GM10847 (cell line): ENCODE data around the gene NOL12.

ENCODE experiments used
- POLR2A ChIP-seq: IDR thresholded peaks from 2 replicates; pipeline ENCODE4 v1.6.1; 2011; ENCODE audit not compliant: insufficient read length; ENCODE audit errors: extremely low read depth

The NOL12 gene

DNA sequence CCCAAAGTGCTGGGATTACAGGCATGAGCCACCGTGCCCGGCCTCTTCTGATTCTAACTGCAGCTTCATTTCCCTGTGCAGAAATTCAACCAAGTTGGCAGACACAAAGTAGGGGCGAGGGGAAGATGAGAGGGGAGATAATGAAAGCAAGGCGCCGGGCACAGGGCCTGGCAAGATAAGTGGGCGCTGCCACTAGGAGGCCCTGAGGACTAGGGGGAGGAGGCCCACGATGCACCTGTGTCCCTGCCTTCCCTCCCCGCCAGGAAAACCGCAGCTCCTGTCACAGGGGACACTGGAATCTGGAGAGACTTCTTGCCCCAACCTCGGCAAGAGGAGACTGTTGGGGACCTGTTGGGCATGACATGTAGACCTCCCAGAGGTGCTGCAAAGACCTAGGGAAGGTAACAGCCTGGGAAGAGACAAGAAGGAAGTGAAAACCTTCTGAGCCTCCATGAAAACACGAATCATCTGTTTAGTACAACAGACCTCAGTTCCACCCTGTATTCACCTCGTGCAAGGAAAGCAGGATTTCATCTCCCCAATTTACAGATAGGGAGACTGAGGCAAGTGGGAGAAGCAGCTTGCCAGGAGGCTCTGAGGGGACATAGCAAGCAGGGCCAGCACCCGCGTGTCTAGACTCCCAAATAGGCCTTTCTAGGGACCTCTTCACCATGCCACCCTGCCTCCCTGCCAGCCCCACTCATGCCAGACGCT, 13.8 kb upstream of the NOL12 start:
- no peak for TF ChIP-seq POLR2A

DNA sequence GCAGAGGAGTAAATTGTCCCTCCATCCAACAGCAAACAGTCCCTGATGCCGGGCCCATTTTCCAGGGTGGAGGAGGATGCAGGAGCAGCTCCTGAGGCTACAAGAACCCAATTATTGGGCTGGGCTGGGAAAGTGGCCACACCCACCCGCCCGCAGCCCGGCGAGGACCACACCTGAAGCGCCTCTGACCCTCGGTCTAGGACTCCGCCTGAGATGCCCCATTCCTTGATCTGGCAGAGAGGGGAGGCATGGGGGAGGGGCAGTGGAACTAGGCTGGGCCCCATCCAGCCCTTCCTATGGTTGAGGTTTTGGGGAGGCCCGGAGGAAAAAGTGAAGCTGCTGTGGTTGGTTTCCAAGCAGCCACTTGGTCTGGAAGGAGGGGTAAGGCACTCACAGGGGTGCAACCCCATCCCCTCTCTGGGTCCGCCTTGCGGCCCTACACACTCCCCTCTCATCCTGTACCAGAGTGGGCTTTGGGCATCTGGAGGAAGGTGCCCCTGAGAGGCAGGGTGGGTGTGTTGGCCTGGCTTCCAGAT, 13.2 kb upstream of the NOL12 start:
- no peak for TF ChIP-seq POLR2A

DNA sequence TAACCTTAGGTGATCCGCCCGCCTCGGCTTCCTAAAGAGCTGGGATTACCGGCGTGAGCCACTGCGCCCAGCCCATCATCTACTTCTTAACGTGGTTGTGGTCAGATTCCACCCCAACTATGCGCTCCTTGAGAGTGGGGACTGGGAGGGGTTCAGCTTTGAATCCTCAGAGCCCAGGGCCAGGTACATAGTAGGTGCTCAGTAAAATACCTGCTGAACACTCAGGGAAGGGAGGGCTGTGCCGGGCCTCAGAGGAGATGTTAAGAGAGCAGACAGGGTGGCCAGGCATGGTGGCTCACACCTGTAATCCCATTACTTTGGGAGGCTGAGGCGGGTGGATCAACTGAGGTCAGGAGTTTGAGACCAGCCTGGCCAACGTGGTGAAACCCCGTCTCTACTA, 11.9 kb upstream of the NOL12 start:
- TF ChIP-seq POLR2A = no peak

DNA sequence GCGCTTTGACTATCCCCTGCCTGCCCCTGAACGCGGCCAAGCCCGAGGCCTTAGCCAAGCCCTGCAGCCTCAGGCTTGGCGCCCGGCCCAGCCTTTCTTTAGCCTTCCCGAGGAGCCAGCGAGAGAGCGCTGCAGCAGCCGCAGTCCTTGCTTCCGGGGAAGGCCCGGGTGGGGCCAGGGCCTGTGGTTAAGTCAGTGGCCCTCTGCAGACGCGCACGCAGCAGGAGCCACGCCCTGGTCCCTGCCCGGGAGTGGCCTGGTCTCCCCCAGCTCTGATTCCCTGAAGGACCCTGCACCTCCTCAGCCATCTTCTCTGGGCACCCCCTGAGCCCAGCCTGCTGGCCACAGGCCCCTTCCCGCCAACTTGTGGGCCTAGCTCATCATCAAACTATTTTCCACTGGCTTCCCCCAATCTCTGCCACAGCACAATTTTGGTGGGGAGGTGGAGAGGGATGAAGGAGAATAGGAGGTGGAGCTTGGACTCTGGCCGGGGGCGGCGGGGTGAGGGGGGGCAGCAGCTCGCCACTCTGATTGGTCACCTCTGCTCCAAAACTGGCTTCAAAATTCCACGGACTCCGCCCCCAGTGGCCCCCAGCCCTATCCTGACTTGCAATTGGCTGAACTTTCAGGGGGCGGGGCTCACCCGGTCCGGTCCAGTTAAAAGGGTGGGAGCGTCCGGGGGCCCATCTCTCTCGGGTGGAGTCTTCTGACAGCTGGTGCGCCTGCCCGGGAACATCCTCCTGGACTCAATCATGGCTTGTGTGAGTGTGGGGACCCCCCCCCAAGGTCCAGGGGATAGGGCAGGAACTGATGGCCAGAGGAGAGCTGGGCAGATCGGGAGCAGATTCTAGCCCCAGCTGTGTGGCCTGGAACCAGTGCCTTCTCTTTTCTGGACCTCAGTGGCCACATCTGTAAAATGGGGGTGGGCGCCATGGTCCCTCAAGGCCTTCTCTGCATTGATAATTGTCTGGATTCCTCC, 10.9 kb upstream of the NOL12 start, which contains the start of gene LGALS1:
Gene LGALS1, plus strand, starts transcription at position 686 of the 979 bp plus-strand sequence. Its CDS starts 67 bp downstream, at position 753.
- TF ChIP-seq POLR2A = peak; percentile 17

GRCh38 chr22:37675930-37676735, 10.0 kb upstream of the NOL12 start:
- TF ChIP-seq POLR2A = no peak

DNA sequence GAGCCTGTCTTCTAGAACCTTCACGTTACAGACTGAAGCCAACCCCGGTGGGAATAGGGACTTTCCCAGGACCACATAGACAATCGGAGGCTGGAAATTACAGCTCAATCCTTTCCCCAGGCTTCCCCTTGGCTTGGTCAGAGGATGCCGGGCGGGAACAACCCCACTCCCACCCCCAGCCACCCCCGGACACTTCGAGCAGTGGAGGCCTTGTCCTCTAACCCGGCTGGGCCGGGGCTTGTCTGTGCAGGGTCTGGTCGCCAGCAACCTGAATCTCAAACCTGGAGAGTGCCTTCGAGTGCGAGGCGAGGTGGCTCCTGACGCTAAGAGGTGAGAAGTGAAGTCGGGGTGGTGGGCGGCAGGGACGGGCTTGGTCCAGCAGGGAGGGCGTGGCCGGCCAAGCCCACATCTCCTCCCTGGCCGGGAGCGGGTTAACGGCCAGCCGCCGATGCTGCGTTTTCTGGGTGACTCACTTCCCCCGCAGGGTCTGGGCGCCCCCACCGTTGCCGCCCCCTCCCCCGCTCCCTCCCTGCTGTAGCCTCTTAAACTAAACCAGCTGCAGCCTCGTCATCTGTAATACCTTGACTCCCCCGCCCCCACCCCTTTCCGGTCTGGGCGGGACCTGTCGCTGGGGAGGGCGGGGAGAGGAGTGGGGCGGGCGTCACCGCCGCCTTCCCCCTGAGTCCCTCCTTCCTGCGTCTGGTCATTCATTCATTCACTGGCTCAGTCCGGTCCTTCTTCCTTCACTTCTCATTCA, 9.2 kb upstream of the NOL12 start:
- TF ChIP-seq POLR2A = no peak

GRCh38 chr22:37677493-37677974, 8.6 kb upstream of the NOL12 start:
- TF ChIP-seq POLR2A = no peak

- no peak for TF ChIP-seq POLR2A
Observed at GRCh38 chr22:37678372-37678771, 7.8 kb upstream of the NOL12 start.

- no peak for TF ChIP-seq POLR2A
Observed at GRCh38 chr22:37679670-37680069, 6.5 kb upstream of the NOL12 start.

- no peak for TF ChIP-seq POLR2A
Observed at GRCh38 chr22:37680191-37680851, 5.8 kb upstream of the NOL12 start.

DNA sequence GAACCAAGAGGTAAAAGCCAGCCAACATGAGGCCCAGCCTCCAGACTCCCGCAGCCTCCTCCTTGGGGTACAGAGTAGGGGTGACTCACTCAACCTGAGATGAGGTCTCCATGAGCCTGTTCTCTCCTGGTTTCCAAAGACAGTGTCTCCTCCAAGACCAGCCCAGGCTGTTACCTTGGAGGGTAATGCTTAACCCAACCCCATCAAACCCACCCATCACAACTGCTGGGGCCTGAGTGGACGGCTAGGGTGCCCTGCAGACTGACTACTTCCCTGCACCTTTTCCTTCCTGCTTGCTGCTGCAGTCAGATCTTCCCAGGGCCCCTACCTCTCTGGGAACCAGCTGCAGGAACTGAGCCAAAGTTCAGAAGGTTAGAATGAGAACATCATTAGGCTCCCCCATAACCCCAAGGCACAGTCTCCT, 5.1 kb upstream of the NOL12 start:
- TF ChIP-seq POLR2A = no peak

GRCh38 chr22:37681556-37682049, 4.5 kb upstream of the NOL12 start:
- no peak for TF ChIP-seq POLR2A

DNA sequence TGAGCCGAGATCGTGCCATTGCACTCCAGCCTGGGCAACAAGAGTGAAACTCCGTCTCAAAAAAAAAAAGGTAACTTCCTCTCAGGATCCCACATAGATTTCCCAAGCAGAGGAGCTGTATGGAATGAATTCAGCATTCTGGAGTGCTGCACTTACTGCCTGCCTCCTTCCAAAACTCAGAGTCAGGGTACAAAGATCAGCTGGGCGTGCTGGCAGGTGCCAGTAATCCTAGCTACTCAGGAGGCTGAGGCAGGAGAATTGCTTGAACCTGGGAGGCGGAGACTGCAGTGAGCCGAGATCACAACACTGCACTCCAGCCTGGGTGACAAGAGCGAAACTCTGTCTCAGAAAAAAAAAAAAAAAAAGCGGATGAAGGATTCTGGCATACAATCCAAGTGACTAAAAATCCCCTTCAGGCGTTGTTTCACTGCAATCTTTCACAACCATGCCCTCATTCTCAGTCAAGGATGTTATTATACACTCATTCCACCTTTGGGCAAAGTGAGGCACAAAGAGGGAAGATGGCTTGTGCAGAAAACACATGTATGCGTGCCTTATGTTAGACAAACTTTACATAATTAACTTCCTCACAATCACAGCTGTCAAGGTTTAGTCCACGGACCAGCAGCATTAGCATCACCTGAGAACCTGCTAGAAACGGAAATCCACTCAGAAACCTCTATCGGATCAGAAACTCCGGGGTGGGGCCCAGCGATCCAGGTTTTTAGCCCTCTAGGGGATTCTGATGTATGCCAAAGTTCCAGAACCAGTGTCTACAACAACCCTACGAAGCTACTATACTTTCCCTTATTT, 1.1 kb upstream of the NOL12 start:
- TF ChIP-seq POLR2A = no peak

- no peak for TF ChIP-seq POLR2A
Observed at GRCh38 chr22:37690407-37690806, 4.3 kb downstream of the NOL12 start.
